Central memory CD8-positive, alpha-beta T cell (primary cell): ENCODE measurements around the gene IGSF21.

Experiments
- ATAC-seq: fragments of 150-1000 bp; cut with Tn5 transposase; replicated peaks from 2 replicates; pipeline ENCODE4 v1.10.0; 2022; ENCODE audit warnings: mild to moderate bottlenecking, moderate FRiP score, moderate number of reproducible peaks; ENCODE audit not compliant: poor library complexity, severe bottlenecking; ENCODE audit errors: extremely low read depth
- DNase-seq, 2 donors: peaks; one replicate each; pipeline ENCODE4 v3.0.0; 2021; ENCODE audit warnings: low spot score in 2 of 2
- H3K27ac Mint-ChIP-seq: one replicate; pipeline ENCODE4 v1.8.0; 2022; ENCODE audit warnings: low read depth, mild to moderate bottlenecking, moderate library complexity, mixed read lengths
- H3K27me3 Mint-ChIP-seq: one replicate; pipeline ENCODE4 v1.8.0; 2022; ENCODE audit warnings: mixed read lengths
- H3K36me3 Mint-ChIP-seq: one replicate; pipeline ENCODE4 v1.8.0; 2022; ENCODE audit warnings: mild to moderate bottlenecking, moderate library complexity, mixed read lengths; ENCODE audit not compliant: insufficient read depth
- H3K4me1 Mint-ChIP-seq: one replicate; pipeline ENCODE4 v1.8.0; 2022; ENCODE audit warnings: mixed read lengths
- H3K4me3 Mint-ChIP-seq: one replicate; pipeline ENCODE4 v1.8.0; 2022; ENCODE audit warnings: mild to moderate bottlenecking, moderate library complexity, mixed read lengths
- H3K9me3 Mint-ChIP-seq: one replicate; pipeline ENCODE4 v1.8.0; 2022; ENCODE audit warnings: mixed read lengths

The IGSF21 gene

GRCh38 chr1:18280956-18281355 lies 173.4 kb downstream of the IGSF21 start:
- ATAC-seq = no peak
- H3K9me3 Mint-ChIP-seq = no peaks in the 10 kb centered on the region
- no peak overlapping the region for H3K4me3 Mint-ChIP-seq
- H3K27ac Mint-ChIP-seq = no peak overlapping the region
- no peaks in the 10 kb centered on the region for H3K36me3 Mint-ChIP-seq
- no peaks in the 10 kb centered on the region for H3K4me1 Mint-ChIP-seq
- DNase-seq = no peak
- H3K27me3 Mint-ChIP-seq = peaks cover 71% of the 10 kb centered on the region

- H3K9me3 Mint-ChIP-seq = no peaks in the 10 kb centered on the region
- H3K27ac Mint-ChIP-seq = no peak overlapping the region
- H3K27me3 Mint-ChIP-seq = peaks cover 55% of the 10 kb centered on the region
- ATAC-seq = no peak
- H3K4me1 Mint-ChIP-seq = no peaks in the 10 kb centered on the region
- no peak for DNase-seq
- H3K36me3 Mint-ChIP-seq = no peaks in the 10 kb centered on the region
- no peak overlapping the region for H3K4me3 Mint-ChIP-seq
These were observed 175.4 kb downstream of the IGSF21 start for GRCh38 chr1:18282851-18283600.

GRCh38 chr1:18283601-18284385 lies 176.2 kb downstream of the IGSF21 start:
- no peak overlapping the region for H3K27ac Mint-ChIP-seq
- DNase-seq (no peak), ATAC-seq (no peak)
- H3K9me3 Mint-ChIP-seq = no peaks in the 10 kb centered on the region
- no peak overlapping the region for H3K4me3 Mint-ChIP-seq
- no peaks in the 10 kb centered on the region for H3K4me1 Mint-ChIP-seq
- peaks cover 54% of the 10 kb centered on the region for H3K27me3 Mint-ChIP-seq
- no peaks in the 10 kb centered on the region for H3K36me3 Mint-ChIP-seq

- Mint-ChIP-seq H3K36me3 (no peaks in the 10 kb centered on the region), H3K27me3 (peaks cover 46% of the 10 kb centered on the region), H3K4me1 (no peaks in the 10 kb centered on the region), H3K4me3 (no peak overlapping the region), H3K27ac (no peak overlapping the region), H3K9me3 (no peaks in the 10 kb centered on the region)
- ATAC-seq (no peak), DNase-seq (no peak)
These were observed 177.4 kb downstream of the IGSF21 start for GRCh38 chr1:18284805-18285537.

GRCh38 chr1:18285538-18285924 lies 177.9 kb downstream of the IGSF21 start:
- peaks cover 43% of the 10 kb centered on the region for H3K27me3 Mint-ChIP-seq
- no peak overlapping the region for H3K4me3 Mint-ChIP-seq
- ATAC-seq (no peak), DNase-seq (no peak)
- H3K4me1 Mint-ChIP-seq = no peaks in the 10 kb centered on the region
- no peaks in the 10 kb centered on the region for H3K36me3 Mint-ChIP-seq
- H3K27ac Mint-ChIP-seq = no peak overlapping the region
- H3K9me3 Mint-ChIP-seq = no peaks in the 10 kb centered on the region

- DNase-seq (no peak), ATAC-seq (no peak)
- Mint-ChIP-seq H3K27ac (no peak overlapping the region), H3K9me3 (no peaks in the 10 kb centered on the region), H3K4me3 (no peak overlapping the region), H3K36me3 (no peaks in the 10 kb centered on the region), H3K4me1 (no peaks in the 10 kb centered on the region), H3K27me3 (peaks cover 47% of the 10 kb centered on the region)
These were observed 181.1 kb downstream of the IGSF21 start for GRCh38 chr1:18288722-18289121.

- Mint-ChIP-seq H3K4me1 (no peaks in the 10 kb centered on the region), H3K9me3 (no peaks in the 10 kb centered on the region), H3K36me3 (no peaks in the 10 kb centered on the region), H3K27ac (no peak overlapping the region), H3K4me3 (no peak overlapping the region), H3K27me3 (peaks cover 50% of the 10 kb centered on the region)
- ATAC-seq (no peak), DNase-seq (no peak)
These were observed 182.0 kb downstream of the IGSF21 start for GRCh38 chr1:18289597-18289996.

GRCh38 chr1:18290740-18291412 lies 183.3 kb downstream of the IGSF21 start:
- no peak for ATAC-seq
- H3K36me3 Mint-ChIP-seq = no peaks in the 10 kb centered on the region
- no peak overlapping the region for H3K4me3 Mint-ChIP-seq

GRCh38 chr1:18292531-18292930 lies 184.9 kb downstream of the IGSF21 start:
- H3K27me3 Mint-ChIP-seq = peaks cover 60% of the 10 kb centered on the region
- H3K27ac Mint-ChIP-seq = no peak overlapping the region
- H3K4me3 Mint-ChIP-seq = no peak overlapping the region
- DNase-seq (no peak), ATAC-seq (no peak)
- H3K9me3 Mint-ChIP-seq = no peaks in the 10 kb centered on the region
- no peaks in the 10 kb centered on the region for H3K4me1 Mint-ChIP-seq
- H3K36me3 Mint-ChIP-seq = no peaks in the 10 kb centered on the region

More at GRCh38 chr1:18290740-18291412, 183.3 kb downstream of the IGSF21 start:
- DNase-seq = no peak
- H3K27ac Mint-ChIP-seq = no peak overlapping the region
- peaks cover 50% of the 10 kb centered on the region for H3K27me3 Mint-ChIP-seq
- no peaks in the 10 kb centered on the region for H3K4me1 Mint-ChIP-seq
- H3K9me3 Mint-ChIP-seq = no peaks in the 10 kb centered on the region

GRCh38 chr1:18293291-18293690 lies 185.7 kb downstream of the IGSF21 start:
- no peaks in the 10 kb centered on the region for H3K4me1 Mint-ChIP-seq
- H3K9me3 Mint-ChIP-seq = no peaks in the 10 kb centered on the region
- no peaks in the 10 kb centered on the region for H3K36me3 Mint-ChIP-seq

GRCh38 chr1:18294437-18295176 lies 187.0 kb downstream of the IGSF21 start:
- H3K9me3 Mint-ChIP-seq = no peaks in the 10 kb centered on the region
- no peak for ATAC-seq
- H3K4me3 Mint-ChIP-seq = no peak overlapping the region
- peaks cover 81% of the 10 kb centered on the region for H3K27me3 Mint-ChIP-seq
- no peaks in the 10 kb centered on the region for H3K4me1 Mint-ChIP-seq
- no peaks in the 10 kb centered on the region for H3K36me3 Mint-ChIP-seq
- H3K27ac Mint-ChIP-seq = no peak overlapping the region
- DNase-seq = no peak

More at GRCh38 chr1:18293291-18293690, 185.7 kb downstream of the IGSF21 start:
- H3K27ac Mint-ChIP-seq = no peak overlapping the region
- no peak for ATAC-seq
- H3K4me3 Mint-ChIP-seq = no peak overlapping the region
- H3K27me3 Mint-ChIP-seq = peaks cover 68% of the 10 kb centered on the region
- no peak for DNase-seq
